Activated CD8-positive, alpha-beta memory T cell treated with anti-CD3 and anti-CD28 coated beads, Interleukin-2, amount 10 ng/mL, durations not matched to agents 7 days and 5 days (primary cell): ENCODE data around the gene ZNF652. TPM values are rescaled to one million over a fixed set of nuclear protein-coding genes. Genes with fewer than 3 reads are reported as not detected.

Experiments used
- ATAC-seq: fragments of 150-1000 bp; cut with Tn5 transposase; one replicate; pipeline ENCODE4 v1.10.0; 2021; ENCODE audit warnings: moderate library complexity
- CTCF ChIA-PET: fragments of 350-600 bp; sonication (Branson Sonifier 250); formaldehyde crosslinking; loops from one replicate; lab custom pipeline; 2021; ENCODE audit warnings: antibody characterized with exemption; lab: Charles Lee
- DNase-seq: peaks from one replicate; pipeline ENCODE4 v3.0.0-alpha.2; 2020
- H3K27ac Mint-ChIP-seq: one replicate; pipeline ENCODE4 v1.8.0; 2021; ENCODE audit warnings: mild to moderate bottlenecking, mixed read lengths
- H3K27me3 Mint-ChIP-seq: one replicate; pipeline ENCODE4 v1.8.0; 2021; ENCODE audit warnings: mixed read lengths
- H3K36me3 Mint-ChIP-seq: one replicate; pipeline ENCODE4 v1.8.0; 2021; ENCODE audit warnings: mild to moderate bottlenecking, mixed read lengths
- H3K4me1 Mint-ChIP-seq: one replicate; pipeline ENCODE4 v1.8.0; 2021; ENCODE audit warnings: mixed read lengths
- H3K4me3 Mint-ChIP-seq: one replicate; pipeline ENCODE4 v1.8.0; 2021; ENCODE audit warnings: mild to moderate bottlenecking, moderate library complexity, mixed read lengths
- H3K9me3 Mint-ChIP-seq: one replicate; pipeline ENCODE4 v1.8.0; 2022; ENCODE audit warnings: low read depth, mixed read lengths
- total RNA-seq, 2 experiments: library from RNA; stranded (reverse); gene quantifications; one replicate each; pipeline ENCODE4 v1.2.3, GENCODE V29; 2021

Gene ZNF652
- total RNA-seq = 10 to 100 TPM; 32.2 to 34.4 TPM

DNA sequence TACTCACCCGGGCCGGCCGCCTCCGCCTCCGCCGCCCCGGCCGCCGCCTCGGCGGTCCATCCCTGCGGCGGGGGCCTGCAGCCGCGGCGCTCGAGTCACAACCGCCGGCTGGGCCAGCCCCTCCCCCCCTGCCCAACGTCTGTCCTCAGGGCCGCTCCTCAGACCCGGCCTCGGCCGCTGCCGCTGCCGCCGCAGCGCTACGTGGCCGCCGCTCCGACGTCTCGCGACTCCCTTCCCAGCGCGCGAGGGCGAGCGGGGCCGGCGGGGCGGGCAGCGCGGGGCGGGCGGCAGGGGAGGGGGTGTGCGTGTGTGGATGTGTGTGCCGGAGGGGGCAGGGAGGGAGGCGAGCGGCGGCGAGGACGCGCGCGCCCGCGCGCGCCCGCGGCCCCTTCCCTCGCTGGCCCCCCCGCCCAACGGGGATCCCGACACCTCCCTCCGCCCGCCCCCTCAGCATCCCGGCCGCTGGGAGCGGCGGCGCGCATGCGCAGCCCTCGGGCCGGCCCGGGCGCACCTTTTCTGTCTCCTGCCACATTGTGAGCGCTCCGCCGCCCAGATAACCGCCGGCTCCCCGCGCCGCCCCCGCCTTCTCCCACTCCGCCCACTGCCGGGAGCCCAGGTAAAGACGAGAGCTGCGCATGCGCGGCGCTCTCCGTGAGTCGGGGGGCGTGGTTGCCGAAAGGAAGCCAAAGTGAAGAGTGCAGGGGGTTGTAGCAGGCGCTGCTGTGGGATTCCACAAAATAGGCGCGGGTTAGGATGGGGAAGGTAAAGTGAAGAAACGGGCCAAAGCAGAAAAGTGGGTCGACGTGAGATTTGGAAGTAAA lies at the start of gene ZNF652:
Gene ZNF652, minus strand, starts transcription at position 349 of the 821 bp plus-strand sequence. CDS start 44,525 bp downstream, outside the sequence.
- Mint-ChIP-seq H3K9me3 (no peaks in the 10 kb centered on the region), H3K4me3 (peak within 1 kb of the TSS; percentile 98), H3K36me3 (peaks cover 10% of the 10 kb centered on the region), H3K27ac (peak within 1 kb of the TSS; percentile 97), H3K27me3 (no peaks in the 10 kb centered on the region), H3K4me1 (peaks cover 62% of the 10 kb centered on the region)
- CTCF ChIA-PET = interaction anchor here (0.8 to 7.0 kb wide), 11 partner anchors 14 to 194 kb away, joined by 3 to 45 read pairs (median 7); no protein-coding TSS in a partner anchor
- DNase-seq (peak; percentile 97), ATAC-seq (peak; percentile 76)

DNA sequence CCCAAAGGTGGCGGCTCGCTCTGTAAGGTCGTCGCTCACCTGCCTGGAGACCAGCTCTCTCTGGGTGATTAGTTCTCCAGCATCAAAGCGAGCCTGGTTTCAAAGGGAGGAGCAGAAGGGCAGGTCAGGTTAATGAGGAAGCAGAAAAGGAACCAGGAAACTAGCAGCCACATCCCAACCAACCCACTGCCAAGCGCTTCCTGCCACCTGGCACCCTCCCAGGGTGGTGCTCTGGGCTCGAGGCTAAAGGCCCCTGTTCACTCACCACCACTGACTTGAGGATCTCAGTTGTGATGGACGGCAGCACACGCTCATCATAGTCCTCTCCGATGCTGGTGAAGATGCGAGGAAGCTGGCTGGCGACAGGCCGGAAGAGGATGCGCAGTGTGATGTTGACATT lies 47.0 kb upstream of the ZNF652 start:
- DNase-seq = no peak
- CTCF ChIA-PET = interaction anchor here (0.7 to 12.1 kb wide), 18 partner anchors 10 to 190 kb away, joined by 3 to 196 read pairs (median 4); no protein-coding TSS in a partner anchor
- no peaks in the 10 kb centered on the region for H3K27me3 Mint-ChIP-seq
- no peaks in the 10 kb centered on the region for H3K9me3 Mint-ChIP-seq
- no peak overlapping the region for H3K27ac Mint-ChIP-seq
- H3K4me3 Mint-ChIP-seq = no peak overlapping the region
- no peak for ATAC-seq
- peaks cover 57% of the 10 kb centered on the region for H3K36me3 Mint-ChIP-seq
- peaks cover 50% of the 10 kb centered on the region for H3K4me1 Mint-ChIP-seq

- DNase-seq (peak; percentile 90), ATAC-seq (peak; percentile 94)
- H3K4me3 Mint-ChIP-seq = no peak overlapping the region
Observed at GRCh38 chr17:49407981-49408501, 46.0 kb upstream of the ZNF652 start.

GRCh38 chr17:49407086-49407485 lies 45.0 kb upstream of the ZNF652 start:
- Mint-ChIP-seq H3K4me1 (peaks cover 52% of the 10 kb centered on the region), H3K9me3 (no peaks in the 10 kb centered on the region), H3K27ac (no peak overlapping the region), H3K27me3 (no peaks in the 10 kb centered on the region), H3K4me3 (no peak overlapping the region), H3K36me3 (peaks cover 65% of the 10 kb centered on the region)
- no peak for ATAC-seq
- DNase-seq = peak; percentile 28
- CTCF ChIA-PET = interaction anchor here (0.8 to 12.1 kb wide), 24 partner anchors 8 to 308 kb away, joined by 3 to 196 read pairs (median 6); partner anchors contain the start of genes NGFR and ZNF652

More at GRCh38 chr17:49407981-49408501, 46.0 kb upstream of the ZNF652 start:
- CTCF ChIA-PET = interaction anchor here (0.5 to 12.1 kb wide), 41 partner anchors 8 to 307 kb away, joined by 3 to 196 read pairs (median 4); partner anchors contain the start of genes NGFR and ZNF652
- peaks cover 65% of the 10 kb centered on the region for H3K36me3 Mint-ChIP-seq
- peaks cover 51% of the 10 kb centered on the region for H3K4me1 Mint-ChIP-seq
- no peaks in the 10 kb centered on the region for H3K9me3 Mint-ChIP-seq
- peak overlapping the region; percentile 58 for H3K27ac Mint-ChIP-seq
- no peaks in the 10 kb centered on the region for H3K27me3 Mint-ChIP-seq

DNA sequence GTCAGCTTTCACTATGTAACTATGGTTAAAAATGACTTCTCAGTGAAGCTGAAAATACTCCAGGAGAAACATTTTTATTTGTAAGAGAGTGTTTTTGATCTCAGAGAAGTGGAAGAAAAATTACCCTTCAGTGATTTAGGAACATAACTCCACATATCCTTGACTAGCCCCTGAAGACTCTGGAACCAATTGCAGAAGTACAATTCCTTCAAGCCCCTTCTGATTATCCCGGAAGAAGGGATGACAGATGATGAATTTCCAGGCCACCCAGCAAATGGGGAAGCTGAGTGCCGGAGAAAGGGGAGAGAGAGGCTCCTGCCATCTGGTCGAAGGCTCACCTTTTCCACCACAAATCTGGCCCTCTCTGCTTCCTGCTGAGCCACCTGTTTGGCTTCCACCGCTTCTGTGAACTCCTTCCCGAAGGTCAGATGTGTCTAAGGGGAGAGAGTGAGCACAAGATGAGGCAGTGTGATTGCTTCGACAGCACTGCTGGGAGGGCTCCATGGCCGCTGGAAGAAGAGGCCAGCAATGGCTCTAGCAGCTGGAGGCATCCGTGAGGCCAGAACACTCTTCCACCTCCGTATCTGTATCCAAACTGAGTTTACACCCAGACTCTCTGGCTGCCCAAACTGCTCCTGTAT lies 44.5 kb upstream of the ZNF652 start:
- Mint-ChIP-seq H3K9me3 (no peaks in the 10 kb centered on the region), H3K4me1 (peaks cover 52% of the 10 kb centered on the region), H3K4me3 (no peak overlapping the region), H3K27ac (peak overlapping the region; percentile 6), H3K36me3 (peaks cover 61% of the 10 kb centered on the region), H3K27me3 (no peaks in the 10 kb centered on the region)
- ATAC-seq (no peak), DNase-seq (no peak)
- CTCF ChIA-PET = interaction anchor here (0.9 to 12.1 kb wide), 5 partner anchors 9 to 159 kb away, joined by 3 to 196 read pairs (median 8); partner anchors contain the start of gene NGFR

DNA sequence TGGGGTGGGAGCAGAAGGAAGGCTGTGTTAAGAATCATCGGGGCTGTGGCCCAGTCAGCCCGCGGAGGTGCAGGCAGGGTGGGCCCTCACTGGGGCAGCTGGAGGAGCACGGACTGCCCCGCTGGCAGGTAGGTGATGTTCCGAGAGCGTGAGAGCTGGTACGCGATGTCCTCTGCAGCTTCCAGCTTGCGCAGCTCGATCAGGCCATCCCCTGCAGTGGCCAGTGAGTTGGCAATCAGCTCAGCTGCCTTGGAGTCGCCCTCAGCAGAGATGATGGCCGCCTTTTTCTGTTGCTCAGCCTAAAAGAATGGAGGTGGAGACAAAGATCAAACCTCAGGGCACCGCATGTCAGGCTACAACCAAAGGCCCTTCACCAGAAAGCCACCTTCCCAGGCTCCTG lies 42.9 kb upstream of the ZNF652 start:
- peak overlapping the region; percentile 86 for H3K27ac Mint-ChIP-seq
- H3K27me3 Mint-ChIP-seq = no peaks in the 10 kb centered on the region
- CTCF ChIA-PET = interaction anchor here (1.1 to 1.2 kb wide), 2 partner anchors 9 to 152 kb away, joined by 3 to 4 read pairs; no protein-coding TSS in a partner anchor
- peaks cover 52% of the 10 kb centered on the region for H3K4me1 Mint-ChIP-seq
- no peak overlapping the region for H3K4me3 Mint-ChIP-seq
- no peaks in the 10 kb centered on the region for H3K9me3 Mint-ChIP-seq
- ATAC-seq (no peak), DNase-seq (peak; percentile 37)
- H3K36me3 Mint-ChIP-seq = peaks cover 53% of the 10 kb centered on the region

GRCh38 chr17:49404361-49404760 lies 42.3 kb upstream of the ZNF652 start:
- peak; percentile 79 for DNase-seq
- Mint-ChIP-seq H3K4me1 (peaks cover 52% of the 10 kb centered on the region), H3K27me3 (no peaks in the 10 kb centered on the region), H3K9me3 (no peaks in the 10 kb centered on the region), H3K27ac (peak overlapping the region; percentile 86), H3K36me3 (peaks cover 53% of the 10 kb centered on the region), H3K4me3 (peak overlapping the region; percentile 6)
- peak; percentile 53 for ATAC-seq
- CTCF ChIA-PET = interaction anchor here (1.1 to 1.6 kb wide), 3 partner anchors 89 to 152 kb away, joined by 3 to 4 read pairs (median 3); no protein-coding TSS in a partner anchor

DNA sequence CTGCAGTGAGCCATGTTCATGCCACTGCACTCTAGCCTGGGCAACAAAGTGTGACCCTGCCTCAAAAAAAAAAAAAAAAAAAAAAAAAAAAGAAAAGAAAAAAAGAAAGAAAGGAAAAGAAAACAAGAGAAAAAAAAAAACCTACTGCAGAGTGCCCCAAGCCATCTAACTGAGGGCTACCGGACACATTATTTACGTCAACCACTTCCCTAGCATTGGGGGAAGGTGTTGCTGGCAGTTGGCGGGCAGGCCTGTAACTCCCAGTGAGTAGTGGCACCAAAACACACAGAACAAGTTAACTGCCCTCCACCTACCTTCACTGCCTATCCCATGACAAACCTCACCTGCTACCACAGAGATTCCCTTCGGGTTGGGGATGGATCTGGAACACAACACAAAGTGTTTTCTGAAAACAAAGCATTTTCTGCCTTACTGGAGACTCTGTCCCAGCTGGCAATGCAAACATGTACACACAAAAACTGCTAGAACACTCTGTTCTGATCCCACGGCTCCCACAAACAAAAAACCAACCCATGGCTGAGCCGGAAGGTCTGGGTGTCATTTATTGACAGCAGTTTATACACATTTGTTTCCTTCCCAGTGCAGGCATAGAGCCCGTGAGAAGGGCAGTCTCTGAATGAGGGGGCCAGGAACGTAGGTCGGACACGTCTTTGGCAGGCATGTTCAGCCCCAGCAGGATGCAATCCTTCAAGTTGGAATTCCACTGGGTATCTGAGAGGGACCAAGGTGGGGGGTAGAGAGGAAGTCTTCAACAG lies 41.7 kb upstream of the ZNF652 start:
- peaks cover 47% of the 10 kb centered on the region for H3K36me3 Mint-ChIP-seq
- CTCF ChIA-PET = interaction anchor here (1.0 to 1.6 kb wide), 5 partner anchors 16 to 153 kb away, joined by 3 to 4 read pairs (median 3); no protein-coding TSS in a partner anchor
- H3K9me3 Mint-ChIP-seq = no peaks in the 10 kb centered on the region
- H3K4me3 Mint-ChIP-seq = peak overlapping the region; percentile 7
- peak; percentile 50 for DNase-seq
- peak; percentile 3 for ATAC-seq
- H3K4me1 Mint-ChIP-seq = peaks cover 46% of the 10 kb centered on the region
- peak overlapping the region; percentile 86 for H3K27ac Mint-ChIP-seq
- no peaks in the 10 kb centered on the region for H3K27me3 Mint-ChIP-seq

- H3K27ac Mint-ChIP-seq = peak overlapping the region; percentile 70
- DNase-seq = no peak
- H3K9me3 Mint-ChIP-seq = no peaks in the 10 kb centered on the region
- no peak for ATAC-seq
- H3K36me3 Mint-ChIP-seq = peaks cover 40% of the 10 kb centered on the region
- no peak overlapping the region for H3K4me3 Mint-ChIP-seq
- CTCF ChIA-PET = interaction anchor here (1.0 to 1.5 kb wide), 4 partner anchors 15 to 87 kb away, joined by 3 to 4 read pairs (median 4); no protein-coding TSS in a partner anchor
- H3K27me3 Mint-ChIP-seq = no peaks in the 10 kb centered on the region
- peaks cover 38% of the 10 kb centered on the region for H3K4me1 Mint-ChIP-seq
Observed at GRCh38 chr17:49402706-49403105, 40.7 kb upstream of the ZNF652 start.

DNA sequence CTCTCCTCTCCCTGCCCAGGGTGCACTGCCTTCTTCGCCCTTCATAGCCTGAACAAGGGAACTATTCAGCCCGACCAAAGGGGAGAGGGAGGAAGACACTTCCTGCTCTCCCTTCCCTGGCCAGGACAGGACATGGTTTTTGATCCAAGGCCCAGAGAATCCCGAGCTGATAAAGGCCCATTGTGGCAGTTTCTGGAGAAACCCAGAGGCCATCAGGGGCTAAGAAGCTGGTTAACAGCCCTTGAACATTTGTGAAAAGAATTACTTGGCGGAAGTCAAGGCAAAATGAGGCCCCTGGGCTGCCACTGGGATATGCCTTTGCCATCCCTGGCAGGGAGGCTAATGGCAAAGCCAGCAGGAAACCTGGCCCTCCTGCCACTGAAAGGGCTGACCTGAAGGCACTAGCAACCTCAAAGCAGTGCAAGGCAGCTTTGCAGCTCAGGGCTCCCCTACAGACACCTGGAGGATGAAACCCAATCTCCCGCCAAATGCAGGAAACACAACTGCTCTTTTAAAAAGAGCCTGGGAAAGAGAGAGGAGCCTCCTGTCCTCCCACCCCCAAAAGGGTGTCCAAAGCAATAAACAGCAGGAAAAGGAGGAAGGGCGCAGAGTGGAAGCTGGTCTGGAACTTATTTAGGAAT lies 40.0 kb upstream of the ZNF652 start:
- Mint-ChIP-seq H3K4me1 (peaks cover 41% of the 10 kb centered on the region), H3K9me3 (no peaks in the 10 kb centered on the region), H3K36me3 (peaks cover 37% of the 10 kb centered on the region), H3K4me3 (no peak overlapping the region), H3K27me3 (peaks cover 3% of the 10 kb centered on the region), H3K27ac (no peak overlapping the region)
- ATAC-seq = no peak
- CTCF ChIA-PET = interaction anchor here (1.2 to 3.6 kb wide), 2 partner anchors 85 to 155 kb away, joined by 3 to 24 read pairs; no protein-coding TSS in a partner anchor
- no peak for DNase-seq

DNA sequence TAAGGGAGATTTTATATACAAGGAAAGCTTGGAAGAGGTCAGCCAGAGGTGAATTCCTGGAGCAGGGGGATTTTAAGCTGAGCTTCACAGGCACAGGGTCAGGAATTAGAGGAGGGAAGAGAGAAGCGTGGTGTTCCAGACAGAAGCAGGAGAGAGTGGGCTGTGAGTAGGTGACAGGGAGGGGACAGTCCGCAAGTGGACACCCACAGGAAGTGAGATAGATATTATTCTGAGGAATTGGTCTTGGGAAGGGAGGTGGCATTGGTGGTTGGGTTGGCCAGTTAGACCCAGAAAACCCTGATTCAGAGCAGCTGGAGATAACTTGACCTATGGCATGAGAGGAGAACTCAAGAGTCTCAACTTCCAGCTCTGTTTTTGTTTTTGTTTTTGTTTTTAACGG lies 37.9 kb upstream of the ZNF652 start:
- DNase-seq (no peak), ATAC-seq (no peak)
- Mint-ChIP-seq H3K9me3 (no peaks in the 10 kb centered on the region), H3K4me3 (no peak overlapping the region), H3K36me3 (peaks cover 18% of the 10 kb centered on the region), H3K27ac (no peak overlapping the region), H3K4me1 (peaks cover 32% of the 10 kb centered on the region), H3K27me3 (peaks cover 6% of the 10 kb centered on the region)
- CTCF ChIA-PET = interaction anchor here (0.9 to 5.8 kb wide), 11 partner anchors 8 to 170 kb away, joined by 3 to 64 read pairs (median 5); partner anchors contain the start of gene PHB1
